RWPE1 (cell line): ENCODE measurements around the gene SYT6.

Source experiments
- CTCF ChIA-PET: fragments of 350-600 bp; sonication (Branson Sonifier 250); formaldehyde crosslinking; extraction: SDS; loops from one replicate; lab custom pipeline; 2021; lab: Yijun Ruan, JAX
- POLR2A ChIA-PET: fragments of 400-600 bp; formaldehyde crosslinking; extraction: SDS; loops from one replicate; lab custom pipeline; 2020; ENCODE audit warnings: antibody characterized with exemption; ENCODE audit not compliant: low non-redundant PET; lab: Yijun Ruan, JAX
- DNase-seq: peaks from one replicate; pipeline ENCODE4 v3.0.0; 2012; ENCODE audit warnings: low spot score
- H3K27ac ChIP-seq: fragments of 450-650 bp; 2 replicates; pipeline ENCODE4 v1.5.1; 2017
- TF ChIP-seq, protein P1 (sequence below): fragments of 450-650 bp; conservative IDR thresholded peaks from 2 replicates; pipeline ENCODE4 v1.5.1; 2017; ENCODE audit warnings: low read depth, mild to moderate bottlenecking

The SYT6 gene

DNA sequence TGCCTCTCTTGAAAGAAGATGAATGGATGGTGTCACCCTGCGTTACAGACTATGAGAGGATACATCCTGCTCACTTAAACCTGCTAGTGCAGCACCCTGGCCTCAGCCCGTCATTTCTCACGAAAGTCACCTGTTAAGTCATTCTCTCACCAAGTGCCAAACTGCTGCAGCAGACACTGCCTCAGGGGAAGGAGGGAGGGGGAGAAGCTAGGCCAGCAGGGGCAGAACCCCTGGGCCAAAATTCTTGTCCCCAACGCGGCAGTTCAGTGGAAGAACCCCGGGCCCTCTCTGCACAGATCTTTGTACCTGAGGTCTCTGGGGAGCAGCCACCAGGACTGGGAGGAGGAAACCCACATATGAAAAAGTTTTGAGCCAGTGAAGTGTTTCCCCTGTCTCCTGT is 37.6 kb downstream of the SYT6 start:
- TF ChIP-seq, protein P1, sequence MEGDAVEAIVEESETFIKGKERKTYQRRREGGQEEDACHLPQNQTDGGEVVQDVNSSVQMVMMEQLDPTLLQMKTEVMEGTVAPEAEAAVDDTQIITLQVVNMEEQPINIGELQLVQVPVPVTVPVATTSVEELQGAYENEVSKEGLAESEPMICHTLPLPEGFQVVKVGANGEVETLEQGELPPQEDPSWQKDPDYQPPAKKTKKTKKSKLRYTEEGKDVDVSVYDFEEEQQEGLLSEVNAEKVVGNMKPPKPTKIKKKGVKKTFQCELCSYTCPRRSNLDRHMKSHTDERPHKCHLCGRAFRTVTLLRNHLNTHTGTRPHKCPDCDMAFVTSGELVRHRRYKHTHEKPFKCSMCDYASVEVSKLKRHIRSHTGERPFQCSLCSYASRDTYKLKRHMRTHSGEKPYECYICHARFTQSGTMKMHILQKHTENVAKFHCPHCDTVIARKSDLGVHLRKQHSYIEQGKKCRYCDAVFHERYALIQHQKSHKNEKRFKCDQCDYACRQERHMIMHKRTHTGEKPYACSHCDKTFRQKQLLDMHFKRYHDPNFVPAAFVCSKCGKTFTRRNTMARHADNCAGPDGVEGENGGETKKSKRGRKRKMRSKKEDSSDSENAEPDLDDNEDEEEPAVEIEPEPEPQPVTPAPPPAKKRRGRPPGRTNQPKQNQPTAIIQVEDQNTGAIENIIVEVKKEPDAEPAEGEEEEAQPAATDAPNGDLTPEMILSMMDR = no peak
- CTCF ChIA-PET = interaction anchor here (0.6 kb wide), 1 partner anchor 199 kb away, joined by 3 read pairs; no protein-coding TSS in a partner anchor
- no peak overlapping the region for H3K27ac ChIP-seq
- DNase-seq = no peak
- POLR2A ChIA-PET = no interaction called here

DNA sequence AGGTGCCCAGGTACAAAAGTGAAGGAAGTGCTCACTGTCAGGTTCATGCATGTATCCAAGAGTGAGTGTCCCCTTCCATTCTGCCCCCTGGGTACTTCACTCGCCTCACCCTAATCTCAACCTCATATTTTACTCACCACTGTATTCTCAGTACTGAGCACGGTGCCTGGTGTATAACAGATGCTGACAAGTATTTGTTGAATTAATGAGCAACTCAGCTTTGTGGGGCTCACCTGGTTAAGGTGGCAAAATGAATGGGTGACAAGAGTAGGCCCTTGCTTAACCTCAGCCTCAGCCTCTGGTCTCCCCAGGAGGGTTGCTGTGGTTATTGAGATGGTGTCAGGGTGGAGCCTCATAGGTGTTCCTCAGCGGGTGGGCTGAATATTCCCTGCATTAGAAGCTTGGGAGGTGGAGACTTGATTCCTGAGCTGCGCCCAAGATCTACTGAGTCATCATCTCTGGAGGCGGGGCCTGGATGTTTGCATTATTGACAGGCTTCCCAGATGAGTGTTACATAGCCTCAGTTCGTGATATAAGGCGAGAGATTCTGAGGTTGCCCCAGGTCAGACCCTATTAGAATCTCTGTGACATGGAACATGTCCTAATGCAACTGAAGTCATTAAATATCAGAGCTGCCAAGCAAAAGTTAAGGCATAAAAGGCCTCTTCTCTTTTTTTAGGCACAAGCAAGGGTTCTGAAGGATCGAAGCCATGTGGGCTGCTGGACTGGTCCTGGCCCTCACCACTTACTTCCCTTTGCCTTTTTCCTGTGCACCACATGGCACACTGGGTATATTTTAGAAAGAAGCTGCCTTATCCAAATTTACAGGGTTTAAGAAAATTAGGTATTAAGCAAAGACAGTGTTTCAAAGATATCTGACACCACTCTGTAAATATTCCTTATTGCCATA is 39.2 kb downstream of the SYT6 start:
- TF ChIP-seq, protein P1 = no peak
- ChIA-PET POLR2A (no interaction called here), CTCF (interaction anchor here (0.6 kb wide), 1 partner anchor 169 kb away, joined by 4 read pairs; no protein-coding TSS in a partner anchor)
- H3K27ac ChIP-seq = no peak overlapping the region
- DNase-seq = peak; percentile 73

DNA sequence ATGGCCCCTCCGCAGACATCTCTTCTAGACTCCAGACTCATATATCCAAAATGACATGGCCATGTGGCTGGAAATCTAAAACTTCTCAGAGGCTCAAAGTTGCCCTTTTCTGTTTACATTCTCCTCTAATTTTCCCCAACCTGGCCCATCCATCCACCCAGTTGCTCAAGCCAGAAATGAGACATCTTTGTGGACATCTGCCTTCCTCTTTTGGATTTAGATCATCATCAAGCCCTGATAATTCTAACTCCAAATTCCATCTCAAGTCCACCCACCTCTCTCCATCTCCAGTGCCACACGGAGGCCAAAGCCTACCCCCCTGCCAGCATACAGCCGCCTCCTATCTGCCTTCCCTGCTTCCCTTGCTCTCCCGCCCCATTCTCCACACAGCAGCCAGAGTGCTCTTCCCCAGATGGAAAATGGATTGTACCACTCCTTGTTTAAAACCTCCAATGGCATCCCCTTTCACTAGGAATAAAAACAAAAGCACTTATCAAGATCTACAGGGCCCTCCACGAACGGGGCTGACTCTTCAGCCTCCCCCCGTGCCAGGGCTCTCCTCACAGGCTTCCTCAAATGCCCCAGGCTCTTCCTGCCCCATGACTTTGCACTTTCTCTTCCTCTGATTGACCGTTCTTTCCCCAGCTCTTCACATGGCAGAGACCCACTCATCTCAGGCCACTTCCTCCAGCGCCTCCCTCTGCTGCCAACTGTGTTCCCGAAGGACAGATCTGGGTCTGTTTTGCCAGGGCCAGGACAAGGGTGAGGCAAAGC is 40.1 kb downstream of the SYT6 start:
- POLR2A ChIA-PET = no interaction called here
- TF ChIP-seq, protein P1 = no peak
- CTCF ChIA-PET = no interaction called here
- no peak for DNase-seq
- H3K27ac ChIP-seq = no peak overlapping the region

DNA sequence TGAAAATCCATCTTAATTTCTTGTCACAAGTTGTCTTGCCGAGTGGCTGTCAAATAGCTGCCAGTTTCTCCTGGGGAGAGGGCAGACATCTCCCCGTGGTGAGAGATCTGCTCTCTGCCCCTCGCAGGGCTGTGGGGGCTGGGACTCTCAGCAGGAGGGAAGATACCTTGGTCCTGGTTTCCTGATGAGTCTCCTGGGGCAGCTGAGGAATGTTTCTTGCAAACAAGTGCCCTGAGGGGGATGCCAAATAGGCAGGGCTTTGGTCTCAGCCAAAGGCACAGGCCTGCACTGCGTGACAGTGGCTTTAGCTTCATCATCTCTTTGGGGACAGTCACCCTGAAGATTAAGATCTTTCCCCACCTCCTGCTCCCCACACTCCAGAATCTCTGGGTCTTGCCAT is 40.9 kb downstream of the SYT6 start:
- ChIA-PET CTCF (interaction anchor here (0.6 kb wide), 1 partner anchor 990 kb away, joined by 3 read pairs; no protein-coding TSS in a partner anchor), POLR2A (no interaction called here)
- no peak overlapping the region for H3K27ac ChIP-seq
- TF ChIP-seq, protein P1 = no peak
- no peak for DNase-seq

DNA sequence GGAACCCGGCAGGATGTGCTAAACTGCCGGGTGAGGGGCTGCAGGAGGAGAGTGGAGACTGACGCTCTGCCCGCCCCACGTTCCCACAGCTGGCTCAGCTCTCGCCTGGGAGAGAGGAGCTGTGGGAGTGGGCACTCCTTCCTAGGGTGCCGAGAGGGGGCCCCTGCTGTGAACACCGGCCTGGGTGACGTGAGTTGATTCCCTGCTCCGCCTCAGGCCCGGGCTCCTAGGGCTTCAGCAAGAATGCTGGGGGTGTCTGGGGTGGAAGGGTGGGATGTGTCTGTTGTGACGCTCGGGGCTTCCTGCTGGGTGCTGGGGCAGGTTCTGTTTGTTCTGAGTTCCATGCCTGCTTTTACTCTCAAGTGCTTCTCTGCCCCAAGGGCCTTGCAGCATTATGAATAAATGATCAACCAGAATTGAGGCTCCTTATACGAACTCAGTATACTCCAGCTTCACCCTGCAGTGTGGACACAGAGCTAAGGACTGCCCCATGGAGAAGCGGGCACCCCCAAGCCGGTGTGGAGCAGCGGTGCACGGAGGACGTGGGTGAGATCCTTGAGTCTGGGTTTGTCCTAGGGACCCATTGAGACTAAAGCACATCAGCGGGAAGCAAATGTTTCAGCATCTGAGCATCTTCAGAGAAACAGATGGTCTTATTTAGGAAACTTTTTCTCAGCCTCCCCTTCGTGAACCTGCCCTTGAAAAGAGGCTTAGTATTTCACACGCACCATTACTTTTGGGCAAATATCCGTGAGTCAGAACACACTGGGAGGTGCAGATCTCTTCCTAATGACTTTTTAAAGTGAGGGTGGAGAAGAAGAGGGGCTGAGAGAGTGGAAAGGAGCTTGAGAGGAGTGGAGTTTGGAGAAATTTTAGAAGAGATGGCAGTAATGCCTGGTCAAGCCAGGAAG is 41.7 kb downstream of the SYT6 start:
- TF ChIP-seq, protein P1 = no peak
- POLR2A ChIA-PET = no interaction called here
- CTCF ChIA-PET = no interaction called here
- no peak for DNase-seq
- no peak overlapping the region for H3K27ac ChIP-seq
